Limb (tissue), 2 donors: ENCODE data around the gene BRD3OS.
"Not testable (repeated sequence)": the region's sequence is repeated elsewhere in the genome, so short reads cannot be mapped to it uniquely, and the experiment has no call there.

ENCODE experiments used
- DNase-seq, 2 donors: peaks; one replicate each; pipeline ENCODE4 v3.0.0-alpha.2; 2016; ENCODE audit errors: extremely low spot score in 2 of 2

The BRD3OS gene

GRCh38 chr9:133988771-133989170, 36.5 kb upstream of the BRD3OS start:
- DNase-seq: not testable (repeated sequence)

DNA sequence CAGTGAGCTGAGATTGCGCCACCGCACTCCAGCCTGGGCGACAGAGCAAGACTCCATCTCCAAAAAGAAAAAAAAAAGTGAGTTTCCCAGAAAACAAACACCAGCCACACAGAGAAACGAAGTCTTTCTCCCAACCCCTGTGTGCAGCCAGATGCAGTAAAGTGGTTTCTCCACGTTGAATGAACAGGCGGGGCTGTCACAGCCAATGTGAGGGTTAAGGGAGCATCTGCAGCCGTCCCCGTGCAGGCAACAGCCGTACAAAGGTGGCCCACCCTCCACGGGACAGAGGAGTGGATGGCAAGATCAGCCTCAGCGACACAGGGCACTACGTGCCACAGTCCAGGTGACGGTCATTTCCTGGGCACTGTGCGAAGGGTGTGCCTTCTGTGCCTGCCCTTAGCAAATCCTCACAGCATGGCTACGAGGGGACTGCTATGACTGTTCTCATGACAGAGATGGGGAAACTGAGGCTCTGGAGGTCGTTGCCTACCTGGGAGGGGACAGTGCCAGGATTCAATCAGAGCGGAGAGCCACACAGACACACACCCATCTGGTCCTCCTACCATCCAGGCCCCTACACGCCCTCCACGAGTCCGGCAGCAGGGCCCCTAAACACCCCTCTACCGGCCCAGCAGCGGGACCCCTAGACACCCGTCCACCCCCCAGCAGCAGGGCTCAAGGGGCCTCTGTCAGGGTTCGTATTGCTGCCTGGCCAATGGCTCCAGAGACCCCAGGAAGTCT, 35.5 kb upstream of the BRD3OS start:
- no peak for DNase-seq

DNA sequence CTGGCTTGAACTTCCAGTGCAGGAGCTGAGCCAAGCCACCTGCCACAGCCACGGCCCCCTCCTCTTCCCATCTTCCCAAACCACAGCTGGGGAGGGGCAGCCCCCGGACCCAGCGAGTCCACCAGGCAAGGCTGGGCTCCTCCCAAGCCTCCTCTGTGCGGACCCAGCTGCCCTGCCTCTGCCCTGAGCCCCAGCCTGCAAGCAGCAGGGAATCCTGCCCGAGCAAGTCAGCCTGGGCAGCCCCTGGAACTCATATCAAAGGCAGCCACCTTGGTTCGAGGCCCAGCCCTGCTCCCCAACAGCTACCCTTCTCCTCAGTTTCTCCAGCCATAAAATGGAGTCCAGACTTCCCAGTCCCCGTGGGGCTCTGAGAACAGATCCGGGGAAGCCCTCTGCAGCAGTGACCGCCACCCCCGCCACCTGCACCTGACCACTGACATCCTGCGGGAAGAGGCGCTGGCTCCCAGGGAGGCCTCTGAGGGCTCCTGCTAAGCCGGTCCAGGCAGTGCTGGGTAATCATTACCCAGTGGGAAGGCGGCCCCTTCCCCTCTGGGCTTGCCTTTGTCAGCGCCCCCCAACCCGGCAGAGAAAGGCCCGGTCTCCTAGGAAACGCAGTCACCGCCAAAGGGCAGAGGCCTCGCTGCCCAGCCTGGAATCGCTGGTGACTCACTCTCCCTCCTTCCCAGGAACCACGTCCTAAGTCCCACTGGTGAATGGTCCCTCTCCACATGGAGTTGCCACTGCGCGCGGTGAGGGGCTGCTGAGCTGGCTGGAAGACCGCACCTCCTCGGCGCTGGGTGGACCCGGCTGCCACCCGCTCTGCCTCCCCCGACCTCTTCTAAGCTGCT, 34.7 kb upstream of the BRD3OS start:
- no peak for DNase-seq

GRCh38 chr9:133991214-133991921, 33.9 kb upstream of the BRD3OS start:
- peak in 1 of 2 donors; percentile 62 for DNase-seq

DNA sequence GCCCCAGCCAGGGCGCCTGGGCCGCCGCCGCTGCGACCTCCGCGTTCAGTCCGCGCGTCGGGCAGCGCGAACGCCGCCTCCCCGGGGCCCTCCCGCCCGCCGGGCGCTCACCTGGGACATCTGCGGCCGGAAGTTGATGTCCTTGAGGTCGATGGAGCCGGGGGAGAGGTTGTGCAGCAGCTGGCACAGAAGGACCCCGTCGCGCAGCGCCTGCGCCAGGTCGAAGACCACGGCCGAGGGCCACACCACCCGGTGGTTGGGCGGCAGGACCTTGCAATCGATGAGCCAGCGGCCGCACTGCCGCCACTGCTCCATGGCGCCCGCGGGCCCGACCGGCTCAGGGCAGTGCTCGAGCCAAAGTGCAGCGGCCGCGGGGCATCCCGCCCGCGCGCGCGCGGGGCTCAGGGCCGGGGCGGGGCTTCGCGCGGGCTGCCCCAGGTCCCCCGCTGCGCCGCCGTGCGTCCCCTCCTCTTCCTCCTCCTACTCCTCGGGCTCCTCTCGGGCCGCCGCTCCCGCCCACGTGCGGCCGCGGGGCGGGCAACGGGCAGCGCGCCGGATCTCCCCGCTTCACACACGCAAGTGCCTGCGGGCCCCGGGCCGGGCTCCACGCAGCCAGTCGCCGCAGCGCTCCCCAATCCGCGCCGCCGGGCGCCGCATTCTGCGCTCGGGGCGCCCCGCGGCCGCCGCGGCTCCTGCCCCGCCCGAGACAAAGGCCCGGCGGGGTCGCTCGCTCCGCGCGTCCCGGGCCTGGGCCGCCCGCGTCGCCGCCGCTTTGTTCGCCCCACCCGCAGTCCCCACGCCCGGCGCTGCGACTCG, 33.1 kb upstream of the BRD3OS start, which contains the start of gene VAV2:
Gene VAV2 (minus strand): TSS at position 361 of the 816 bp plus-strand sequence. CDS start 46 bp downstream, at position 315.
- DNase-seq: peak in 1 of 2 donors; percentile 77

- peak; percentile 84 to 90 for DNase-seq
These were observed 32.3 kb upstream of the BRD3OS start for GRCh38 chr9:133992780-133993634.

GRCh38 chr9:133993635-133994253, 31.5 kb upstream of the BRD3OS start:
- no peak for DNase-seq

- peak in 1 of 2 donors; percentile 92 for DNase-seq
These were observed 30.8 kb upstream of the BRD3OS start for GRCh38 chr9:133994353-133995011.

GRCh38 chr9:133995012-133995896, 30.0 kb upstream of the BRD3OS start:
- peak in 1 of 2 donors; percentile 32 for DNase-seq

DNA sequence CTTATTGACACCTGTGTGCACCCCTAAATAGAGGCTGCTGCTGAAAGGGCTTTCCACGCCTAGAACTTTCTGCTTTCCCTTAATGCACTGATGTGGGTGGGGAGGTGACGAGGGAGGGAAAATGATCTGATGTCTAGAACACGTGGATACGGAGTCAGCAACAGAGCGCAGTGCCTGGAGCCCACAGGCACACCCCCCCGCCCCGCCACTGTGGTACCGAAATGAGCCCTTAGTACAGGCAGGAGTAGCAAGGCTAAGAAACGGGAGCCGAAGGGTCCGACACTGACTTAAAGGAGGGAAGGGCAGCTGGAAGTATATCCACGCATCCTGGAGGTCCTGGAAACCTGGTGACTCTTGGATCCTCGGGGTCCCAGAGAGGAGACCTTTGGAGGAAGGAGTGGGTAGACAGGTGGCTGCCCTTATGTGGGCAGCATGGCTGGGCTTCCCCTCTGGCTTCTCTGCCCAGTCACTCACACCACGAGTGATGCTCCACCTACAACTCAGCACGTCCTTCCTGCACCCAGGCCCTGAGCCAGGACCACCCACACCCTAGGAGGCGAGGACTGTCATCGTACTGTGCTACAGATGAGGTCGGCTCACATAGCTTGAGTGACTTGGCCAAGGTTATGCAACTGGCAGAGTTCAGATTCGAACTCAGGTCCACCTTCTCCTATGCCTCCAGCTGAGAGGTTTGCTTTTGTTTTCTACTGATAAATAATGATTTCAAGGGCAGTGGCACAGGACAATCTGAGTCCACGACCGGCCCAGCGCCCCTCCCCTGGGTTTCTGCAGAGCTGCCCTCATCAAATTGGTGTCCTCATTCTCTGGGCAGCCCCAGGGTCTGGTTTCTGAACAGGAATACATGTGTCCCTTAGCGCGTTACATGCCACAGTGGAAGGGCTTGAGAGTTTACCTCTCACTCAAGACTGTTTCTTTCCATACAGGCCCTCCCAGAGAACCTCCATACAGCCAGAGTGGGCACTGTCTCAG, 28.5 kb upstream of the BRD3OS start:
- DNase-seq: peak in 1 of 2 donors; percentile 21

DNA sequence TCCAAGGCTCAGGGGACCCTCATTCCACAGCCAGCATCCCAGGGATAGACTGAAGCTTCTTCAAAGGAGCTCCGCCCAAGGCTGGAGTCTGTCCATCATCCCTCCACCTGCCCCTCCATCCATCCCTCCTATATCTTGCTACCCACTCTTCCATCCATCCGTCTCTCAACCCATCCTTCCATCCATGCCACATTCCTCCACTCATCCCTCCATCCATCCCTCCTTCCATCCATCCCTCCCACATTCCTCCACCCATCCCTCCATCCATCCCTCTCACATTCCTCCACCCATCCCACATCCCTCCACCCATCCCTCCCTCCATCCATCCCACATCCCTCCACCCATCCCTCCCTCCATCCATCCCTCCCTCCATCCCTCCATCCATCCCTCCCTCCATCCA, 27.7 kb upstream of the BRD3OS start:
- DNase-seq: no peak

- DNase-seq: no peak
These were observed 26.2 kb upstream of the BRD3OS start for GRCh38 chr9:133998915-133999595.

GRCh38 chr9:133999851-134000265, 25.4 kb upstream of the BRD3OS start:
- DNase-seq: peak in 1 of 2 donors; percentile 27

GRCh38 chr9:134002796-134003195, 22.5 kb upstream of the BRD3OS start:
- DNase-seq: no peak

GRCh38 chr9:134003237-134003636, 22.0 kb upstream of the BRD3OS start:
- DNase-seq: no peak
